H9 (cell line): ENCODE results near the gene FBXO2. TPM values are rescaled to one million over a fixed set of nuclear protein-coding genes. Genes with fewer than 3 reads are reported as not detected.

Experiments
- DNase-seq: peaks from one replicate; pipeline ENCODE4 v3.0.0-alpha.2; 2017
- H2AFZ ChIP-seq: one replicate; pipeline ENCODE4 v1.6.1; 2013; ENCODE audit warnings: mild to moderate bottlenecking, low read length, control low read depth, moderate library complexity
- H2AK5ac ChIP-seq: 2 replicates; pipeline ENCODE4 v1.6.1; 2013; ENCODE audit warnings: low read length, control low read depth, mixed read lengths; ENCODE audit not compliant: insufficient read length
- H2BK120ac ChIP-seq: one replicate; pipeline ENCODE4 v1.6.1; 2013; ENCODE audit warnings: low read depth, mild to moderate bottlenecking, low read length, control low read depth, inconsistent platforms; ENCODE audit not compliant: poor library complexity, severe bottlenecking
- H2BK12ac ChIP-seq: 2 replicates; pipeline ENCODE4 v1.6.1; 2013; ENCODE audit warnings: low read length, control low read depth, mixed read lengths, low read depth; ENCODE audit not compliant: insufficient read length
- H2BK15ac ChIP-seq: 2 replicates; pipeline ENCODE4 v1.6.1; 2013; ENCODE audit warnings: low read depth, low read length, control low read depth
- H2BK20ac ChIP-seq: one replicate; pipeline ENCODE4 v1.6.1; 2013; ENCODE audit warnings: low read depth, mild to moderate bottlenecking, low read length, control low read depth, inconsistent platforms; ENCODE audit not compliant: poor library complexity, severe bottlenecking
- H2BK5ac ChIP-seq: 2 replicates; pipeline ENCODE4 v1.6.1; 2013; ENCODE audit warnings: low read length, control low read depth, mixed read lengths; ENCODE audit not compliant: insufficient read length
- H3K14ac ChIP-seq: 2 replicates; pipeline ENCODE4 v1.6.1; 2013; ENCODE audit warnings: low read length, control low read depth; ENCODE audit not compliant: insufficient read depth
- H3K18ac ChIP-seq: 2 replicates; pipeline ENCODE4 v1.6.1; 2013; ENCODE audit warnings: low read depth, mild to moderate bottlenecking, mixed read lengths, low read length, control low read depth; ENCODE audit not compliant: insufficient read length
- H3K23ac ChIP-seq: 2 replicates; pipeline ENCODE4 v1.6.1; 2013; ENCODE audit warnings: low read length, control low read depth, mixed read lengths, low read depth; ENCODE audit not compliant: insufficient read length
- H3K23me2 ChIP-seq: 2 replicates; pipeline ENCODE4 v1.6.1; 2013; ENCODE audit warnings: low read depth, mild to moderate bottlenecking, mixed read lengths, low read length, control low read depth; ENCODE audit not compliant: insufficient read length, poor library complexity, severe bottlenecking
- H3K27ac ChIP-seq: 2 replicates; pipeline ENCODE4 v1.5.1; 2013; ENCODE audit warnings: low read length, control low read depth, mixed read lengths, low read depth; ENCODE audit not compliant: insufficient read length
- H3K27me3 ChIP-seq: 2 replicates; pipeline ENCODE4 v1.6.1; 2013; ENCODE audit warnings: low read length, control low read depth, inconsistent platforms; ENCODE audit not compliant: insufficient read depth
- H3K4ac ChIP-seq: 2 replicates; pipeline ENCODE4 v1.6.1; 2013; ENCODE audit warnings: low read depth, mild to moderate bottlenecking, control low read depth, inconsistent platforms, low read length, moderate library complexity
- H3K4me1 ChIP-seq: 2 replicates; pipeline ENCODE4 v1.6.1; 2013; ENCODE audit warnings: low read length, control low read depth, inconsistent platforms; ENCODE audit not compliant: insufficient read depth
- H3K4me2 ChIP-seq: 2 replicates; pipeline ENCODE4 v1.6.1; 2013; ENCODE audit warnings: low read length, control low read depth, mixed read lengths; ENCODE audit not compliant: insufficient read length, insufficient read depth
- H3K56ac ChIP-seq: 2 replicates; pipeline ENCODE4 v1.6.1; 2013; ENCODE audit warnings: low read depth, mild to moderate bottlenecking, mixed read lengths, low read length, control low read depth; ENCODE audit not compliant: insufficient read length
- H3K79me1 ChIP-seq: 2 replicates; pipeline ENCODE4 v1.6.1; 2013; ENCODE audit warnings: low read depth, mild to moderate bottlenecking, moderate library complexity, low read length, control low read depth, inconsistent platforms; ENCODE audit not compliant: insufficient read depth, poor library complexity, severe bottlenecking
- H3K79me2 ChIP-seq: 2 replicates; pipeline ENCODE4 v1.6.1; 2013; ENCODE audit warnings: low read length, control low read depth, inconsistent platforms; ENCODE audit not compliant: insufficient read depth
- H3K9ac ChIP-seq: 2 replicates; pipeline ENCODE4 v1.6.1; 2013; ENCODE audit warnings: low read length, control low read depth, mixed read lengths; ENCODE audit not compliant: insufficient read length; ENCODE audit errors: extremely low read depth
- H3K9me3 ChIP-seq: one replicate; pipeline ENCODE4 v1.6.1; 2013; ENCODE audit warnings: low read depth, low read length, inconsistent platforms; ENCODE audit not compliant: control insufficient read depth
- H3T11ph ChIP-seq: one replicate; pipeline ENCODE4 v1.6.1; 2013; ENCODE audit warnings: mild to moderate bottlenecking, low read length, control low read depth, inconsistent platforms
- H4K20me1 ChIP-seq: one replicate; pipeline ENCODE4 v1.6.1; 2013; ENCODE audit not compliant: control insufficient read depth, insufficient read length, insufficient read depth
- H4K5ac ChIP-seq: 2 replicates; pipeline ENCODE4 v1.6.1; 2013; ENCODE audit warnings: low read depth, mild to moderate bottlenecking, mixed read lengths, low read length, control low read depth; ENCODE audit not compliant: insufficient read length
- H4K8ac ChIP-seq: replicated peaks from 2 replicates; pipeline ENCODE4 v1.6.1; 2013; ENCODE audit warnings: low read length, control low read depth, mixed read lengths, low read depth; ENCODE audit not compliant: insufficient read length
- H4K91ac ChIP-seq: 2 replicates; pipeline ENCODE4 v1.6.1; 2013; ENCODE audit warnings: low read depth, mild to moderate bottlenecking, moderate library complexity, mixed read lengths, low read length, control low read depth; ENCODE audit not compliant: insufficient read length
- H3K27ac Mint-ChIP-seq, 3 experiments: 2 replicates in 2 of 3; 3 replicates in 1 of 3; pipeline ENCODE4 v1.8.0; 2020 to 2021; ENCODE audit warnings: mixed read lengths in 3 of 3, mild to moderate bottlenecking in 1 of 3, moderate library complexity in 1 of 3
- H3K27me3 Mint-ChIP-seq: 2 replicates; pipeline ENCODE4 v1.8.0; 2021; ENCODE audit warnings: low read depth, mild to moderate bottlenecking, moderate library complexity, mixed read lengths
- H3K36me3 Mint-ChIP-seq, 3 experiments: 2 replicates in 2 of 3; 3 replicates in 1 of 3; pipeline ENCODE4 v1.8.0; 2020 to 2021; ENCODE audit warnings: low read depth in 3 of 3, mixed read lengths in 3 of 3; ENCODE audit not compliant: insufficient read depth in 1 of 3
- H3K4me1 Mint-ChIP-seq, 2 experiments: 2 replicates each; pipeline ENCODE4 v1.8.0; 2020; ENCODE audit warnings: mixed read lengths in 2 of 2
- H3K4me3 Mint-ChIP-seq, 2 experiments: 2 replicates in 1 of 2; 3 replicates in 1 of 2; pipeline ENCODE4 v1.8.0; 2020 to 2021; ENCODE audit warnings: mild to moderate bottlenecking in 2 of 2, mixed read lengths in 2 of 2, moderate library complexity in 1 of 2
- H3K9me3 Mint-ChIP-seq, 2 experiments: 2 replicates in 1 of 2; 3 replicates in 1 of 2; pipeline ENCODE4 v1.8.0; 2020; ENCODE audit warnings: mild to moderate bottlenecking in 2 of 2, mixed read lengths in 2 of 2, moderate library complexity in 1 of 2
- CTCF ChIP-seq: fragments of 200-600 bp; sonication (generic); conservative IDR thresholded peaks from 3 replicates; pipeline ENCODE4 v1.8.0; 2021; ENCODE audit warnings: antibody characterized with exemption, mild to moderate bottlenecking
- WGBS: extraction: QIAGEN DNeasy Blood & Tissue Kit; methylation state at CpG from one replicate; pipeline ENCODE4 v1.1.7; 2013; ENCODE audit warnings: missing lambda C conversion rate, low lambda C conversion rate, mixed read lengths; ENCODE audit not compliant: insufficient read length; ENCODE audit errors: extremely low coverage; 5-methylcytosine and 5-hydroxymethylcytosine counted together
- total RNA-seq: library from RNA; stranded (reverse); gene quantifications from 2 replicates; pipeline ENCODE4 v1.2.1, GENCODE V29; 2021

FBXO2 gene
- total RNA-seq, 1 experiment from 2014 or later, result 28.9 TPM

DNA sequence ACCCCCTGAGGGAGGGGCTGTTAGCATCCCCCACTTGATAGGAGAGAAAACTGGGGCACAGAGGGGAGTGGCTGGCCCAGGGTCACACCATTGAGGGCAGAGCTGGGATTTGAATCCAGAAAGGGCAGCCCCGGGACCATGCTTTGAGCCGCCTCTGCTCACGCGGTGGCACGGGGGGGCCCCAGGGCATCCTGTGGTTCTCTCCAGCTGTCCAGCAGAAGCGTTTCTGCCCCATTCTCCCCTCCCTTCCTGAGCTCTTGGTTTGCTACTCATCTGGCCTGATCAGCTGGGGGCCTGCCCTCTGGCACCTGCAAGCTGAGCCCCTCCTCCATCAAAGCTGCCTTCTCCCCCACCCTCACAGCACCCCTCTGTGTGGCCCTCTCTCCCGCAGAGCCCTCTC, 37.5 kb downstream of the FBXO2 start:
- no peak overlapping the region for H3K27ac Mint-ChIP-seq
- Histone ChIP-seq H2AK5ac (no peak overlapping the region), H3K27me3 (no peaks in the 10 kb centered on the region), H3K23ac (no peak overlapping the region), H3K79me2 (no peaks in the 10 kb centered on the region), H3K9me3 (no peaks in the 10 kb centered on the region), H4K5ac (no peak overlapping the region), H4K91ac (no peak overlapping the region), H3K4me2 (no peak overlapping the region), H3K9ac (no peak overlapping the region), H3K18ac (no peak overlapping the region), H4K20me1 (no peaks in the 10 kb centered on the region), H3T11ph (no peak overlapping the region), H2BK20ac (no peak overlapping the region), H2BK5ac (no peak overlapping the region), H3K4me1 (no peaks in the 10 kb centered on the region), H3K4ac (no peak overlapping the region), H3K14ac (no peak overlapping the region), H2BK120ac (no peak overlapping the region), H2AFZ (no peak overlapping the region), H3K27ac (no peak overlapping the region), H2BK15ac (no peak overlapping the region), H3K79me1 (no peaks in the 10 kb centered on the region), H3K56ac (no peak overlapping the region), H3K23me2 (peaks cover 2% of the 10 kb centered on the region), H2BK12ac (no peak overlapping the region), H4K8ac (no peak overlapping the region)
- H3K9me3 Mint-ChIP-seq, result no peaks in the 10 kb centered on the region; a peak in 1 of 5 replicates
- TF ChIP-seq CTCF, result no peak
- H3K4me1 Mint-ChIP-seq, result peaks cover 4 to 12% of the 10 kb centered on the region in 2 experiments
- peaks cover 4% of the 10 kb centered on the region for H3K27me3 Mint-ChIP-seq
- DNase-seq, result no peak
- WGBS, result no CpG with 5 or more reads among the region's 7 CpGs
- no peak overlapping the region for H3K4me3 Mint-ChIP-seq
- no peaks in the 10 kb centered on the region for H3K36me3 Mint-ChIP-seq
